GM12878 (cell line): ENCODE measurements around the gene YIPF6. TPM values are rescaled to one million over a fixed set of nuclear protein-coding genes. Genes with fewer than 3 reads are reported as not detected.

Source experiments
- ATAC-seq: fragments of 200-7000 bp; cut with Tn5 transposase; 3 replicates; pipeline ENCODE4 v1.9.1; 2020; ENCODE audit warnings: mild to moderate bottlenecking, moderate library complexity
- BruUV-seq: library from RNA; stranded (reverse); fragments of 400-500 nt; replicated peaks from 2 replicates; lab custom pipeline; 2021; lab: Mats Ljungman, UMichigan
- CTCF ChIA-PET: fragments of 300-600 bp; sonication (Branson Sonifier 250); formaldehyde crosslinking; extraction: SDS; loops from one replicate; lab custom pipeline; 2021; ENCODE audit warnings: inconsistent platforms; lab: Yijun Ruan, JAX
- POLR2A ChIA-PET: fragments of 350-600 bp; formaldehyde crosslinking; extraction: SDS; loops from one replicate; lab custom pipeline; 2021; ENCODE audit warnings: inconsistent platforms; lab: Charles Lee
- RAD21 ChIA-PET: fragments of 300-600 bp; sonication (Branson Sonifier 250); formaldehyde crosslinking; loops from one replicate; lab custom pipeline; 2023; ENCODE audit warnings: antibody characterized with exemption; ENCODE audit not compliant: unreplicated experiment; lab: Charles Lee
- SMC1A ChIA-PET: fragments of 300-600 bp; sonication (Branson Sonifier 250); formaldehyde crosslinking; loops from one replicate; lab custom pipeline; 2023; ENCODE audit not compliant: unreplicated experiment, uncharacterized antibody; lab: Charles Lee
- DNase-seq: peaks from one replicate; pipeline ENCODE4 v3.0.0-alpha.2; 2011; ENCODE audit warnings: low read depth, low spot score
- FAIRE-seq: peaks from 3 replicates; lab custom pipeline; 2011; peaks lifted over from hg19 to GRCh38; lab: Jason Lieb, UNC
- H2AFZ ChIP-seq: 2 replicates; pipeline ENCODE4 v1.6.0; 2011; ENCODE audit warnings: low read depth, low read length, control low read depth; ENCODE audit not compliant: control insufficient read depth
- H3K27ac ChIP-seq: 2 replicates; pipeline ENCODE4 v1.5.1; 2011; ENCODE audit warnings: control low read depth; ENCODE audit not compliant: control insufficient read depth, insufficient read depth
- H3K27me3 ChIP-seq, 2 experiments: replicated peaks in 1 of 2; 2 replicates each; pipeline versions ENCODE4 v1.6.0 to v1.6.1; 2011; ENCODE audit warnings: low read length in 1 of 2; ENCODE audit not compliant: control insufficient read depth in 2 of 2, insufficient read depth in 2 of 2
- H3K36me3 ChIP-seq, 2 experiments: 2 replicates each; pipeline ENCODE4 v1.5.1; 2011; ENCODE audit warnings: low read length in 1 of 2; ENCODE audit not compliant: control insufficient read depth in 2 of 2, insufficient read depth in 2 of 2
- H3K4me1 ChIP-seq: 2 replicates; pipeline ENCODE4 v1.6.1; 2011; ENCODE audit warnings: mild to moderate bottlenecking, low read length, moderate library complexity, mixed read lengths; ENCODE audit not compliant: control insufficient read depth, insufficient read depth
- H3K4me2 ChIP-seq: 2 replicates; pipeline ENCODE4 v1.6.0; 2011; ENCODE audit warnings: control low read depth; ENCODE audit not compliant: control insufficient read depth, insufficient read depth
- H3K4me3 ChIP-seq: fragments of 200-600 bp; sonication (generic); 2 replicates; pipeline ENCODE4 v1.5.1; 2016
- H3K79me2 ChIP-seq: 2 replicates; pipeline ENCODE4 v1.6.0; 2011; ENCODE audit warnings: low read length; ENCODE audit not compliant: control insufficient read depth, insufficient read depth
- H3K9ac ChIP-seq: 2 replicates; pipeline ENCODE4 v1.8.0; 2011; ENCODE audit warnings: low read length, control low read depth, mixed read lengths; ENCODE audit not compliant: control insufficient read depth, insufficient read depth
- H3K9me3 ChIP-seq: replicated peaks from 3 replicates; pipeline ENCODE4 v1.5.1; 2011; ENCODE audit warnings: mild to moderate bottlenecking, low read length; ENCODE audit not compliant: control insufficient read depth, insufficient read depth
- H4K20me1 ChIP-seq: 2 replicates; pipeline ENCODE4 v1.6.0; 2011; ENCODE audit not compliant: control insufficient read depth, insufficient read depth
- BMI1 ChIP-seq: fragments of 450-650 bp; IDR thresholded peaks from 2 replicates; pipeline ENCODE4 v1.6.1; 2016; ENCODE audit warnings: mild to moderate bottlenecking, moderate library complexity, borderline replicate concordance
- CHD4 ChIP-seq: fragments of 200-600 bp; sonication (generic); IDR thresholded peaks from 2 replicates; pipeline ENCODE4 v1.6.1; 2016; ENCODE audit warnings: mild to moderate bottlenecking
- HDAC6 ChIP-seq: fragments of 200-600 bp; sonication (generic); IDR thresholded peaks from one replicate; pipeline ENCODE4 v1.8.0; 2017; ENCODE audit warnings: antibody characterized with exemption; ENCODE audit not compliant: unreplicated experiment
- MAX ChIP-seq: IDR thresholded peaks from 2 replicates; pipeline ENCODE4 v1.6.1; 2012; ENCODE audit warnings: low read depth, low read length, improper control_type of control experiment
- RBBP5 ChIP-seq: fragments of 200-600 bp; sonication (generic); conservative IDR thresholded peaks from 2 replicates; pipeline ENCODE4 v1.6.1; 2016
- RUNX3 ChIP-seq: IDR thresholded peaks from 2 replicates; pipeline ENCODE4 v1.6.1; 2012; ENCODE audit warnings: low read length, inconsistent platforms
- SREBF2 ChIP-seq: IDR thresholded peaks from 2 replicates; pipeline ENCODE4 v1.6.1; 2012; ENCODE audit warnings: mild to moderate bottlenecking, low read length
- TARDBP ChIP-seq: IDR thresholded peaks from 2 replicates; pipeline ENCODE4 v1.6.1; 2016; ENCODE audit warnings: borderline replicate concordance
- TCF3 ChIP-seq: IDR thresholded peaks from 2 replicates; pipeline ENCODE4 v1.6.1; 2012; ENCODE audit warnings: low read depth, mild to moderate bottlenecking, low read length, borderline replicate concordance; ENCODE audit not compliant: insufficient read depth
- WRNIP1 ChIP-seq: IDR thresholded peaks from 2 replicates; pipeline ENCODE4 v1.6.1; 2011; ENCODE audit warnings: low read depth, low read length, improper control_type of control experiment, borderline replicate concordance
- ZNF217 ChIP-seq: fragments of 450-650 bp; IDR thresholded peaks from 2 replicates; pipeline ENCODE4 v1.6.1; 2017; ENCODE audit warnings: antibody characterized with exemption, mild to moderate bottlenecking
- WGBS: methylation state at CpG from one replicate; pipeline ENCODE4 v1.1.6; 2016; ENCODE audit warnings: low lambda C conversion rate; ENCODE audit not compliant: insufficient replicate concordance, insufficient coverage; ENCODE audit errors: missing lambda C conversion rate; 5-methylcytosine and 5-hydroxymethylcytosine counted together
- in situ Hi-C: fragments of 300-500 bp; cut with MboI; formaldehyde crosslinking; loops from 9 replicates; pipeline ENCODE4 v1.14.3; 2018; ENCODE audit warnings: mixed read lengths
- intact Hi-C: fragments of 100-400 bp; cut with micrococcal nuclease; formaldehyde crosslinking; loops from one replicate; pipeline ENCODE4 v1.14.2; 2022; ENCODE audit not compliant: unreplicated experiment
- polyA plus RNA-seq, 11 experiments: library from polyadenylated mRNA; depleted of rRNA in 4 of 11; unstranded in 6 of 11; stranded (reverse) in 5 of 11; fragments of >200 nt; fragmentation: Nextera tagmentation in 4 of 11; fragmentation: Illumina TruSeq in 1 of 11; extraction: Ambion mirVana in 4 of 11; extraction: Trizol in 1 of 11; gene quantifications; 1 replicate in 1 of 11; 2 replicates in 10 of 11; pipeline versions ENCODE4 v1.2.1 to v1.2.3, GENCODE V29; 2011 to 2016; ENCODE audit warnings: inconsistent platforms in 2 of 11, missing spikeins in 2 of 11, low read depth in 1 of 11
- total RNA-seq, 4 experiments: library from RNA; depleted of rRNA in 3 of 4; stranded (reverse); fragments of >200 nt in 3 of 4; fragmentation: Illumina TruSeq in 1 of 4; extraction: Trizol in 1 of 4; gene quantifications; 2 replicates each; pipeline versions ENCODE4 v1.2.1 to v1.2.3, GENCODE V29; 2013 to 2021
- TF ChIP-seq, protein P1 (sequence below): fragments of 450-650 bp; IDR thresholded peaks from 2 replicates; pipeline ENCODE4 v1.6.1; 2017; ENCODE audit warnings: mild to moderate bottlenecking, moderate library complexity
- TF ChIP-seq, protein P2 (sequence below): fragments of 450-650 bp; conservative IDR thresholded peaks from 2 replicates; pipeline ENCODE4 v1.6.1; 2017; ENCODE audit warnings: mild to moderate bottlenecking, moderate library complexity
- TF ChIP-seq, protein P3 (sequence below): fragments of 450-650 bp; IDR thresholded peaks from 2 replicates; pipeline ENCODE4 v1.6.1; 2017; ENCODE audit warnings: low read depth, mild to moderate bottlenecking, moderate library complexity
- TF ChIP-seq, protein P4 (sequence below): fragments of 450-650 bp; IDR thresholded peaks from 2 replicates; pipeline ENCODE4 v1.6.1; 2018; ENCODE audit warnings: mild to moderate bottlenecking, low read depth, moderate library complexity; ENCODE audit not compliant: partially characterized antibody

Gene YIPF6
- total and polyA plus RNA-seq, 10 of the 15 experiments (the other 5 are each of a cell fraction or from before 2014, with no cell fraction given), result 5.9 to 23.1 (median 12.2) TPM

- Histone ChIP-seq H3K9me3 (no peaks in the 10 kb centered on the region), H3K9ac (no peak overlapping the region), H3K4me2 (no peak overlapping the region), H3K4me1 (no peaks in the 10 kb centered on the region), H3K36me3 (no peaks in the 10 kb centered on the region), H3K4me3 (no peak overlapping the region), H3K79me2 (no peaks in the 10 kb centered on the region), H3K27me3 (no peaks in the 10 kb centered on the region), H2AFZ (no peak overlapping the region), H4K20me1 (no peaks in the 10 kb centered on the region), H3K27ac (no peak overlapping the region)
- ATAC-seq, result no peak
- POLR2A ChIA-PET, result no interaction called here
- intact Hi-C loops (loop anchor here (10.0 kb wide), 1 partner anchor 1859 kb away; no protein-coding TSS in a partner anchor), in situ Hi-C loops (loop anchor here (10.0 kb wide), 1 partner anchor 269 kb away; no protein-coding TSS in a partner anchor)
- CTCF ChIA-PET, result no interaction called here
- no peak for DNase-seq
- FAIRE-seq, result no peak
- BruUV-seq, result no TSS peak
- SMC1A ChIA-PET, result no interaction called here
- RAD21 ChIA-PET, result no interaction called here
- TF ChIP-seq SREBF2, result no peak
- TF ChIP-seq, protein P1, sequence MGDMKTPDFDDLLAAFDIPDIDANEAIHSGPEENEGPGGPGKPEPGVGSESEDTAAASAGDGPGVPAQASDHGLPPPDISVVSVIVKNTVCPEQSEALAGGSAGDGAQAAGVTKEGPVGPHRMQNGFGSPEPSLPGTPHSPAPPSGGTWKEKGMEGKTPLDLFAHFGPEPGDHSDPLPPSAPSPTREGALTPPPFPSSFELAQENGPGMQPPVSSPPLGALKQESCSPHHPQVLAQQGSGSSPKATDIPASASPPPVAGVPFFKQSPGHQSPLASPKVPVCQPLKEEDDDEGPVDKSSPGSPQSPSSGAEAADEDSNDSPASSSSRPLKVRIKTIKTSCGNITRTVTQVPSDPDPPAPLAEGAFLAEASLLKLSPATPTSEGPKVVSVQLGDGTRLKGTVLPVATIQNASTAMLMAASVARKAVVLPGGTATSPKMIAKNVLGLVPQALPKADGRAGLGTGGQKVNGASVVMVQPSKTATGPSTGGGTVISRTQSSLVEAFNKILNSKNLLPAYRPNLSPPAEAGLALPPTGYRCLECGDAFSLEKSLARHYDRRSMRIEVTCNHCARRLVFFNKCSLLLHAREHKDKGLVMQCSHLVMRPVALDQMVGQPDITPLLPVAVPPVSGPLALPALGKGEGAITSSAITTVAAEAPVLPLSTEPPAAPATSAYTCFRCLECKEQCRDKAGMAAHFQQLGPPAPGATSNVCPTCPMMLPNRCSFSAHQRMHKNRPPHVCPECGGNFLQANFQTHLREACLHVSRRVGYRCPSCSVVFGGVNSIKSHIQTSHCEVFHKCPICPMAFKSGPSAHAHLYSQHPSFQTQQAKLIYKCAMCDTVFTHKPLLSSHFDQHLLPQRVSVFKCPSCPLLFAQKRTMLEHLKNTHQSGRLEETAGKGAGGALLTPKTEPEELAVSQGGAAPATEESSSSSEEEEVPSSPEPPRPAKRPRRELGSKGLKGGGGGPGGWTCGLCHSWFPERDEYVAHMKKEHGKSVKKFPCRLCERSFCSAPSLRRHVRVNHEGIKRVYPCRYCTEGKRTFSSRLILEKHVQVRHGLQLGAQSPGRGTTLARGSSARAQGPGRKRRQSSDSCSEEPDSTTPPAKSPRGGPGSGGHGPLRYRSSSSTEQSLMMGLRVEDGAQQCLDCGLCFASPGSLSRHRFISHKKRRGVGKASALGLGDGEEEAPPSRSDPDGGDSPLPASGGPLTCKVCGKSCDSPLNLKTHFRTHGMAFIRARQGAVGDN, result no peak
- TF ChIP-seq WRNIP1, result no peak
- TF ChIP-seq CHD4, result no peak
- TF ChIP-seq, protein P2, sequence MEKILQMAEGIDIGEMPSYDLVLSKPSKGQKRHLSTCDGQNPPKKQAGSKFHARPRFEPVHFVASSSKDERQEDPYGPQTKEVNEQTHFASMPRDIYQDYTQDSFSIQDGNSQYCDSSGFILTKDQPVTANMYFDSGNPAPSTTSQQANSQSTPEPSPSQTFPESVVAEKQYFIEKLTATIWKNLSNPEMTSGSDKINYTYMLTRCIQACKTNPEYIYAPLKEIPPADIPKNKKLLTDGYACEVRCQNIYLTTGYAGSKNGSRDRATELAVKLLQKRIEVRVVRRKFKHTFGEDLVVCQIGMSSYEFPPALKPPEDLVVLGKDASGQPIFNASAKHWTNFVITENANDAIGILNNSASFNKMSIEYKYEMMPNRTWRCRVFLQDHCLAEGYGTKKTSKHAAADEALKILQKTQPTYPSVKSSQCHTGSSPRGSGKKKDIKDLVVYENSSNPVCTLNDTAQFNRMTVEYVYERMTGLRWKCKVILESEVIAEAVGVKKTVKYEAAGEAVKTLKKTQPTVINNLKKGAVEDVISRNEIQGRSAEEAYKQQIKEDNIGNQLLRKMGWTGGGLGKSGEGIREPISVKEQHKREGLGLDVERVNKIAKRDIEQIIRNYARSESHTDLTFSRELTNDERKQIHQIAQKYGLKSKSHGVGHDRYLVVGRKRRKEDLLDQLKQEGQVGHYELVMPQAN, result no peak
- TF ChIP-seq TARDBP, result no peak
- TF ChIP-seq TCF3, result no peak
- no peak for TF ChIP-seq RBBP5
- TF ChIP-seq, protein P3, sequence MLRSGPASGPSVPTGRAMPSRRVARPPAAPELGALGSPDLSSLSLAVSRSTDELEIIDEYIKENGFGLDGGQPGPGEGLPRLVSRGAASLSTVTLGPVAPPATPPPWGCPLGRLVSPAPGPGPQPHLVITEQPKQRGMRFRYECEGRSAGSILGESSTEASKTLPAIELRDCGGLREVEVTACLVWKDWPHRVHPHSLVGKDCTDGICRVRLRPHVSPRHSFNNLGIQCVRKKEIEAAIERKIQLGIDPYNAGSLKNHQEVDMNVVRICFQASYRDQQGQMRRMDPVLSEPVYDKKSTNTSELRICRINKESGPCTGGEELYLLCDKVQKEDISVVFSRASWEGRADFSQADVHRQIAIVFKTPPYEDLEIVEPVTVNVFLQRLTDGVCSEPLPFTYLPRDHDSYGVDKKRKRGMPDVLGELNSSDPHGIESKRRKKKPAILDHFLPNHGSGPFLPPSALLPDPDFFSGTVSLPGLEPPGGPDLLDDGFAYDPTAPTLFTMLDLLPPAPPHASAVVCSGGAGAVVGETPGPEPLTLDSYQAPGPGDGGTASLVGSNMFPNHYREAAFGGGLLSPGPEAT, result no peak
- no peak for TF ChIP-seq RUNX3
- TF ChIP-seq, protein P4, sequence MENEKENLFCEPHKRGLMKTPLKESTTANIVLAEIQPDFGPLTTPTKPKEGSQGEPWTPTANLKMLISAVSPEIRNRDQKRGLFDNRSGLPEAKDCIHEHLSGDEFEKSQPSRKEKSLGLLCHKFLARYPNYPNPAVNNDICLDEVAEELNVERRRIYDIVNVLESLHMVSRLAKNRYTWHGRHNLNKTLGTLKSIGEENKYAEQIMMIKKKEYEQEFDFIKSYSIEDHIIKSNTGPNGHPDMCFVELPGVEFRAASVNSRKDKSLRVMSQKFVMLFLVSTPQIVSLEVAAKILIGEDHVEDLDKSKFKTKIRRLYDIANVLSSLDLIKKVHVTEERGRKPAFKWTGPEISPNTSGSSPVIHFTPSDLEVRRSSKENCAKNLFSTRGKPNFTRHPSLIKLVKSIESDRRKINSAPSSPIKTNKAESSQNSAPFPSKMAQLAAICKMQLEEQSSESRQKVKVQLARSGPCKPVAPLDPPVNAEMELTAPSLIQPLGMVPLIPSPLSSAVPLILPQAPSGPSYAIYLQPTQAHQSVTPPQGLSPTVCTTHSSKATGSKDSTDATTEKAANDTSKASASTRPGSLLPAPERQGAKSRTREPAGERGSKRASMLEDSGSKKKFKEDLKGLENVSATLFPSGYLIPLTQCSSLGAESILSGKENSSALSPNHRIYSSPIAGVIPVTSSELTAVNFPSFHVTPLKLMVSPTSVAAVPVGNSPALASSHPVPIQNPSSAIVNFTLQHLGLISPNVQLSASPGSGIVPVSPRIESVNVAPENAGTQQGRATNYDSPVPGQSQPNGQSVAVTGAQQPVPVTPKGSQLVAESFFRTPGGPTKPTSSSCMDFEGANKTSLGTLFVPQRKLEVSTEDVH, result no peak
- no peak for TF ChIP-seq HDAC6
- no peak for TF ChIP-seq MAX
- TF ChIP-seq BMI1, result no peak
- TF ChIP-seq ZNF217, result no peak
- 83% methylated on average over 1 of the region's 1 CpG for WGBS
These were observed 35.0 kb upstream of the YIPF6 start for GRCh38 chrX:68463880-68464279.
